GM12872 (cell line): ENCODE data around the gene TDP2.

Experiments
- TF ChIP-seq, protein P1 (sequence below): IDR thresholded peaks from 3 replicates; pipeline ENCODE4 v1.5.1; 2011; ENCODE audit warnings: low read depth, mild to moderate bottlenecking, low read length, moderate library complexity; ENCODE audit not compliant: insufficient read depth

The TDP2 gene

DNA sequence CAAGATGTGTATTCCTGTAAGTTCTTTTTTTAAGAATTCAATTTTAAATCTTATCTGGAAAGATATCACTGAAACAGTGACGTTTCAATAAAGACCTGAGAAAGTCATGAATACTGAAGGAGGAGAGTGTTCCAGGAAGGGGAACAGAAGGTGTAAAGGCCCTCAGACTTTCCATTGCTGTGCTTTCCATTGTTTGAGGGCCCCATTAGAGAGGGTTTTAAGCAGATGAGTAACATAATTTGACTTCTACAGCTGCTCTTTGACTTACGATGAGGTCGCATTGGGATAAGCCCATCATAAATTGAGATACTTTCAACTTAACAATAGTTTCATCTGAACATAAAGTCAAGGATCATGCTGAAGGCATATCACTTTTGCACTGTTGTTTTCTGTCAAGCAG, 24.9 kb upstream of the TDP2 start:
- TF ChIP-seq, protein P1, sequence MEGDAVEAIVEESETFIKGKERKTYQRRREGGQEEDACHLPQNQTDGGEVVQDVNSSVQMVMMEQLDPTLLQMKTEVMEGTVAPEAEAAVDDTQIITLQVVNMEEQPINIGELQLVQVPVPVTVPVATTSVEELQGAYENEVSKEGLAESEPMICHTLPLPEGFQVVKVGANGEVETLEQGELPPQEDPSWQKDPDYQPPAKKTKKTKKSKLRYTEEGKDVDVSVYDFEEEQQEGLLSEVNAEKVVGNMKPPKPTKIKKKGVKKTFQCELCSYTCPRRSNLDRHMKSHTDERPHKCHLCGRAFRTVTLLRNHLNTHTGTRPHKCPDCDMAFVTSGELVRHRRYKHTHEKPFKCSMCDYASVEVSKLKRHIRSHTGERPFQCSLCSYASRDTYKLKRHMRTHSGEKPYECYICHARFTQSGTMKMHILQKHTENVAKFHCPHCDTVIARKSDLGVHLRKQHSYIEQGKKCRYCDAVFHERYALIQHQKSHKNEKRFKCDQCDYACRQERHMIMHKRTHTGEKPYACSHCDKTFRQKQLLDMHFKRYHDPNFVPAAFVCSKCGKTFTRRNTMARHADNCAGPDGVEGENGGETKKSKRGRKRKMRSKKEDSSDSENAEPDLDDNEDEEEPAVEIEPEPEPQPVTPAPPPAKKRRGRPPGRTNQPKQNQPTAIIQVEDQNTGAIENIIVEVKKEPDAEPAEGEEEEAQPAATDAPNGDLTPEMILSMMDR: no peak

DNA sequence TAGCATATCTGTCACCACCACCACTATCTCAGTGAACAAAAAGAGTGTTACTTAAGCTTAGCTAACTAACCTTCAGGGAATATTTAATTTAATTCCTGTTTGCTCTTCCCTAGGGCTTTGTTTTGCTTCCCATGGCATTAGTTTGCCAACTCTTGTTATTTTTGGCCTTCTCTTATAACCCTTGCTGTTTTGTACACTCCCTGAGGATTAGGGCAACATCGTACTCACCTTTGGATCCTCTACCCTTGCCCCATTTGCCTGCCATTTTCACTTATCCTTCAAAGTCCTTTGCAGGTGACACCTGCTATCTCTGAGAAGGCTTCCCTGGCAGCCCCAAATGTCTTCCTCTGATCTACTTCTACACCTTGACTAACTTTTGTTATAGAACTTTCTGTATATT, 23.9 kb upstream of the TDP2 start:
- TF ChIP-seq, protein P1: no peak

DNA sequence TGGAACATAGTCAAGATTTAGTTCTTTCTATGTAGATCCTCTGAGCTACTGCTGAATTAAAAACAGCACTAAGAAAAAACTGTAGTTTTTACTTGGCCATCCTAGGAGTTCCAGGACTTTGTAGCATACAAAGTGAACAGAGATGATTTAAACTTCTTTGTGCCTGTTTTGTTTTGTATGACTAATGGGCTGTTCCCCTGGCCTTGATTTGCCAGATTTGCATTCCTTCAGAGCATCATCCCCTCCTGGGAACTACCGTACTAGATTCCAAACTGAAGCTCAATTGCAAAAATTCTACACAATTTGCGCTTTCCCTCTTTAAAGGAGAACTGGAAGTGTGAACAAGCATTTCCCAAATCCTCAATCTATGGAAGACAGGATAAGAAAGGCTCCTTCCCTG, 23.3 kb upstream of the TDP2 start:
- TF ChIP-seq, protein P1: no peak

DNA sequence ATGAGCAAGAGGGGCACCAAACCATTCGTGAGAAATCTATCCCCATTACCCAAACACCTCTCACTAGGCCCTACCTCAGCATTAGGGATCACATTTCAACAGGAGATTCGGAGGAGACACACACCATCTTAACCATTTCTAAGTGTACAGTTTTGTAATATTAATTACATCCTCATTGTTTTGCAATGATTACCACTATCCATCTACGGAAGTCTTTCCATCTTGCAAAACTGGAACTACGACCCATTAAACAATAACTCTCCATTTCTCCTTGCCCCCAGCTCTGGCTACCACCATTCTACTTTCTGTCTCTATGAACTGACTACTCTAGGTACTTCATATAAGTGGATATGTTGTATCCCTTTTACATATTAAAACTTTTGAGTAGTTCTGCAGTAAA, 20.2 kb upstream of the TDP2 start:
- TF ChIP-seq, protein P1: no peak

DNA sequence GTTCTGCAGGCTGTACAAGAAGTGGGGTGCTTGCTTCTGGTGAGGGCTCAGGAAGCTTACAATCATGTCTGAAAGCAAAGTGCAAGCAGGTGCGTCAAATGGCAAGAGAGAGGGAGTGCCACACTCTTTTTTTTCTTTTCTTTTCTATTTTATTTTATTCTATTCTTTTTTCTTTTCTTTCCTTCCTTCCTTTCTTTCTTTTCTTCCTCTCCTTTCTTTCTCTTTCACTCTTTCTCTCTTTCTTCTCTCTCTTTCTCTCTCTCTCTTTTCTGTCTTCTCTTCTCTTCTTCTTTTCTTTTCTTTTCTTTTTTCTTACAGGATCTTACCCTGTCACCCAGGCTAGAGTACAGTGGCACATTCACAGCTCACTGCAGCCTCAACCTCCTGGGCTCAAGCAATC, 19.7 kb upstream of the TDP2 start:
- TF ChIP-seq, protein P1: no peak

DNA sequence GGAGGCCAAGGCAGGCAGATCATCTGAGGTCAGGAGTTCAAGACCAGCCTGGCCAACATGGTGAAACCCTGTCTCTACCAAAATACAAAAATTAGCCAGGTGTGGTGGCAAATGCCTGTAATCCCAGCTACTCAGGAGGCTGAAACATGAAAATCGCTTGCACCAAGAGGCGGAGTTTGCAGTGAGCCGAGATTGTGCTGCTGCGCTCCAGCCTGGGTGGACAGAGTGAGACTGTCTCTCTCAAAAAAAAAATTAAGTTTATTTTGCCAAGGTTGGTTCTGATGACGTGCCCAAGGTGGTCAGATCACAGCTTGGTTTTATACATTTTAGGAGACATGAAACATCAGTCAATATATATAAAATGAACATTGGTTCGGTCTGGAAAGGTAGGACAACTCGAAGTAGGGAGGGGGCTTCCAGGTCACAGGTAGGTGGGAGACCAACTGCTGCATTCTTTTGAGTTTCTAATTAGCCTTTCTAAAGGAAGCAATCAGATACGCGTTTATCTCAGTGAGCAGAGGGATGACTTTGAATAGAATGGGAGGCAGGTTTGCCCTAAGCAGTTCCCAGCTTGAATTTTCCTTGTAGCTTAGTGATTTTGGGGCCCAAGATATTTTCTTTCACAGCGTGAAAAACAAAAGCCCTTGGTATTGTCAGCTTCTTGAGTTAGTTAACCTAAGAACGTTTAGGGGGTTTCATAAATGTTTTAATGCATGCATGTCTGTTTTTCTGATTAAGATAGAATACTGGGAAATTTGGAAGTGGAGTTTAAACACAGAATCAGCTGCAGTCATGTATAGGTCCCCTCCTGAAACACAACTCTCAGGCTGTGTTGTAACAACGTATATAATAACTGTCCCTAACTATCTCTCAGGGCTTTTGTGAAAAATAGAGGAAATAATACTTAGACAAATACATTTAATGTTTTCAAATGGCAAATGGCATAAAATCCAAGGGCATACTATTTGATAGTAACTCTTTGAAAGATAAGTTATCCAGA, 16.9 kb upstream of the TDP2 start:
- TF ChIP-seq, protein P1: no peak

DNA sequence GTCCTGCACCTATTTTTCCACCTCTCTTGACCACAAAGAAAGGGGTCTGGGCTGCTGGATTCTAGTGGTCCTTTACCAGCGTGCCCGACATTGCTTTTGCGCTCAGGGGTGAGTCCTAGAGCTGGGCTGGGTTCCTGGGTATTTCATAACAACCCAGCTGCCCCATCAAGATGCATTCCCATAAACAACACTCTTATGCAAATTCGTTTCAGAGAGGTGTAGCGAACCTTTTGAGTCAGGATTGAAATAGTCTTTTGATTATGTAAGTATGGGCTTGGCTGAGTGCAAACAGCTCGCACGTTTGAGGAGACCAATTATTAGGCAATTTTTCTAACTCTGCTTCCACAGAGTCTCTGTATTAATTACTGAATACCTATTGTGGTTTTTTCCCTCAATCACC, 13.9 kb upstream of the TDP2 start:
- TF ChIP-seq, protein P1: no peak
